Effector CD4-positive, alpha-beta T cell (primary cell): ENCODE results near the gene RAB6A.
A peak's percentile ranks its signal among the peaks of the same experiment; 100 is the strongest.

Experiments used
- DNase-seq: peaks from one replicate; pipeline ENCODE4 v3.0.0-alpha.2; 2020

Gene RAB6A

DNA sequence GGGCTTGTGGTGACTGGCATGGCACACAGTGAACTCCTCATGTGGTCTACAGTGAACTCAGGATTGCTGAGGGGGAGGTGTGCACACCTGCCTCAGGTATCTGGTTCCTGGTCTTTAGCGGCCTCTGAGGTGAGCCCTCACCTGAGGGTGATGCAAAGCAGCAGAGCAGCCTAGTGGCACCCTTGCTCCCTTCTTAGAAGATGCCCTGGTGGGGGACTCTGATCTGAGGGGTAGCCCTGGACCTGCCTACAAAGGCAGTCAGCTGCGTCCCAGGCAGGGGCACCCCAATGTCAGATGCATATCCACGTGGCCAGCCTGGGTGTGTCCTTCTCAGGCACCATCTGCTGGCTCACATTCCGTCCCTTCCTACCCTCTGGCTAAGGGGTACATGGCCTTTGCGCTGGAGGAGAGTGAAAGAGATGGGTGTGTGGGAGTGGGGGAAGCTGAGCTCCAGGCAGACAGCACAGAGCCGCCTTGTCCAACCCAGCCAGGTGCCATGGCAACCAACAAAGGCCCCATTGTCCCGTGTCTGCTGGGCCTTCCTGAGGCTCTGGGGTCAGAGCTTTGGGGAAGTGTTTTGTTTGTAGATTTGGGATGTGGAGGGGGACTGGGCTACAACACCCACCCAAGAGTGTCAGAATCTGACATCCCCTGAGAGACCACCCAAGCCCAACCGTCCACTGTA, 108.7 kb downstream of the RAB6A start:
- DNase-seq, result no peak

DNA sequence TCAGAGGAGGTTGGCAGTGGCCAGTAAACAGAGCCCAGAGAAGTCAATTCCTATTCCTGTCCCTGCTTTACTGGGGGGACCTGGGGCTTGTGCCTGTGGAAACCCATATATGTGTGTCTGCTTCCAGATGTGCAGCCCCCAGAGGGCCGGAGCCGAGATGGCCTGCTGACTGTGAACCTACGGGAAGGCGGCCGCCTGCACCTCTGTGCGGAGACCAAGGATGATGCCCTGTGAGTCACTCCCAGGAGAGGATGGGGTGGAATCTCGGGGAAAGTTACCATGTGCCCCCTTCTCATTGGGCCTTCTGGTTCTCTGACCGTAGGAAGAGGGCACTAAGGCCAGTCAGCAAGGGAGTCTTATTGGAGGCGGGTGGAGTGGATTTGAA, 109.2 kb downstream of the RAB6A start:
- DNase-seq, result no peak

DNA sequence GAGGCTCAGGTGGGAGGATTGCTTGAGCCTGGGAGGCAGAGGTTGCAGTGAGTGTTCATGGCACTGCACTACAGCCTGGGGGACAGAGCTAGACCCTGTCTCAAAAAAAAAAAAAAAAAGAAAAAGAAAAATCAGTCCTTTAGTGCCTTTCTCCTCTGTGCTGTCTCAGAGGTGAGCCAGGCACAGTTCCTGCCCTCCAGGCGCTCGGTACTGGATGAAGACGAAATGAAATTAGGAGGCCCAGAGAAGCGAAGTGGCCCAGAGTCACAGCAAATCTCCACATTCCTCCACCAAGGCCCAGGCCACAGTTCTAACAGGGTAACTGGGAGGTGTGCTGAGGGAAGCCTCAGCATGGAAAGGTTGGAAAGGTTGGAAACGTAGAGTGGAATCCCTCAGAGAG, 109.6 kb downstream of the RAB6A start:
- DNase-seq, result no peak

DNA sequence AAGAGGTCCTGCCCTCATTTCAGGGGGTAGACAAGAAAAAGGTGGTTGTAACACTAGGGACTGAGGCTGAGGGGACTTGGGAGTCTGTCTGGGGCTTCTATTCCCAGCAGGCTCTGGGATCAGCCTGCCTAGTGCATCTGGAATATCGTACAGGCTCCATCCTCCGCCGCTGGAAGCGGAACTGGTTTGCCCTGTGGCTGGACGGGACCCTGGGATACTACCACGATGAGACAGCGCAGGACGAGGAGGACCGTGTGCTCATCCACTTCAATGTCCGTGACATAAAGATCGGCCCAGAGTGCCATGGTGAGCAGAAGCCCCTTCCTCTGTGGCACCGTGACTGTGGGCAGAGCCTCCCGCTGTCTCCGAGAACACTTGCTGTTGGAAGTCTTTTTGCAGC, 110.5 kb downstream of the RAB6A start:
- no peak for DNase-seq

DNA sequence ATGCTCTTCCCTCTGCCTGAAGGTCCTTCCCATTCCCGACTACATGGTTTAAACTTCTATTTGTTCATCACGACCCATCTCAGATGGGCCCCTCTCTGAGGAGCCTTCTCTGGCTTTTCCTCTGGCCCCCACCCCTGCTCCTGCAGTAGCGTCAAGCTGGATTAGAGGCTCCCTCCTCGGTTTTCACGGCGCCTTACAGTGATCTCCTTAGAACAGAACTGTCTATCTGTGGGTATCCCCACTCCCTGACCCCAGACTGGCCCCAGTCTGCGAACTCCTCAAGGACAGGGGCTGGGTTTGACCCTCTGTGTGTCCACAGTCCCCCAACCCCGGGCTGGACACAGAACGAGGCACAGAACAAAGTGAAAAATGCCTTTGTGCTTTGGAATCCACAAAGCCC, 111.7 kb downstream of the RAB6A start:
- DNase-seq, result no peak

DNA sequence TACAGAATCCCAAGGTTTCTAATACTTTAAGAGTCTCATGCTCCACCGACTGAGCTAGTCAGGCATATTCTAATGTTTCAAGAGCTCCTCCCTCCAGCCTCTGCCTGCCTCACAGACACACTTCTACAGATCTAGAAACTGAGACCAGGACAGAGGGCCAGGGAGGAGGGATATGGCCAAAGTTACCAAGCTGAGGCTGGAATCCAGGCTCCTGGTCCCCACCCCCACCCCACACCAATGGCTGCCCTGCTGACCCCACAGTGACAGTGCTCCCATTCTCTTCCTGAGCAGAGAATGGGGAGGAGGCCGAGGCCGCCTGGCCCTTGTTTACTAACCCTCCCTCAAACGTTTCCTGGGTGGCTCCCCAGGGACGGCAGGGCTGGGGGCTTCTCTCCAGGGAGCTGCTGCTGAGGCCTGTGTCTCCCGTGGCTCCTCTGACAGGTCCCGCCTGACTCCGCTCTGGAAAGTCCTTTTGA, 112.3 kb downstream of the RAB6A start:
- DNase-seq, result no peak

DNA sequence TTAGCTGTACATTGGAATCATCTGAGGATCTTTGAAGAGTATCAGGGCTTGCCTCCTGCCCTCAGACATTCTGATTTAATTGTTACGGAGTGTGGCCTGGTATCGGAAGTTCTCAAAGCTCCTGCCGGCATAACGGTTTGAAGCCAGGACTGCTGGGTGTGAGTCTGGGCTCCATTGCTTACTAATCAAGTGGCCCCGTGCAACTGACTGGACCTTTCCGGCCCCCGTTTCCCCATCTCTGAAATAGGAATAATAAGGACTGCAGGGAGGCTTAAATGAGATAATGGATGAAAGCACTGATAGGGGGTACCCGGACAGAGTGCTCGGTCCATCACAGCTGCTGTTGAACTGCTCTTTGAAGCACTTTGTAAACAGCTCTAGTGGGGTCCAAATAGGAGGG, 112.8 kb downstream of the RAB6A start:
- DNase-seq, result no peak

DNA sequence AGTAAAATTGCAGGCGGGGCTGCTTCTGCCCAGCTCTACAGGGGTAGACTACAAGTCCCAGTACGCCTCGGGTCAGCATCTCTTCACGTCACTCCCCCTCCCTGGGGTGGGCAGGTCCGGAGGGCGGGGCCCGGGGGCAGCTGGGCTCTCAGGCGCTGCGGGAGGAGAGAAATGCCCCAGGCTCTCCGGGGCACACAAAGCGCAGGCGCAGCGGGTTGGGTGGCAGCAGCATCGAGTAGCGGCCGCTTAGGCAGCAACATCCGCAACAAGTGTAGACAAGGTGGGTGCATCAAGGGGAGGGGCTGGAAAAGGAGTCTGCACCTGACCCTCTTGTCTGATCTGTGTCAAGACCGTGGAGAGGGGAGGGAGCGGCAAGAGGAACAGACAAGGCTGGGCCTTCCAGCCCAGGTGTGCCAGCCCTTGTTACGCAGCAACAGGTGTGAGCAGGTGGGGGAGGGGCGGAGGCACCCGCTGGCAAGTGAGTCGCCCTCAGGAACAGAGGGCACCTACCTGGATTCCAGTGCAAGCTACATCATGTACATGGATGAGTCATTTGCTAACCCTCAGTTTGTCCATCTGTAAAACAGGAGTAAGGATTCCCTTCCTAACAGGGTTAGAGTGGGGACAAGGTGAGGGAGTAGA, 113.3 kb downstream of the RAB6A start:
- DNase-seq, result peak; percentile 87

DNA sequence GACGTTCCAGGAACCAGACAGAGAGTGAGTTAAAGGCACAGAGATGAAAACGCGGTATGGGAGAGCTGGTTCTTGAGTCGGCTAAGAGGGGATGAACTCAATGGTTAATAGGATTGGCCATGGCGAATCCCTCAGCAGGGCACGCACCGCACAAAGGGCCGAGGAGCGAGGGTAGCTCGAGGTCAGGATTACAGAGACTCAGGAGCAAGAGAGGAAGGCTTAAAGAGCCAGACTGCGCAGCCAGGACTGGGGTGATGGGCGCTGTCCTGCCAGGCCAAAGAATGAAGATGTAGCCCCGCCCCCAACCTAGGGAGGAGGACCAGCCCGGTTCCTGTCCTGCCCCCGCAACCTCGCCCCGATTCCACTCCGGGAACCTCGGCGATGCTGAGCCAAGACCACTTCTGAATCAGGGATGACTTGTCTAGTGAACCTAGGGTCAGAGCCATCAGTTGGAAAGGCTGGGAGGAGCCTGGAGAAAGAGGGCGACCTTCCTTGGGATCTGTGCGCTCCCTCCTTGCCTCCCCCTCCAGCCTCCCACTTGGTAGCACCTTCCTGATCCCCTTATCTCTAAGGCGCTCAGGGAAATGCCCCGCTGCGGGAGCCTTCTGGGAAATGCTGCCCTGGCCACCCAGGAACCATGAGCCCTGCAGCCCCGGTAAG, 114.8 kb downstream of the RAB6A start, which contains the start of gene PLEKHB1:
PLEKHB1 (plus strand) TSS at position 610 of the 660 bp plus-strand sequence; CDS start at position 638, 28 bp downstream.
- DNase-seq, result no peak

DNA sequence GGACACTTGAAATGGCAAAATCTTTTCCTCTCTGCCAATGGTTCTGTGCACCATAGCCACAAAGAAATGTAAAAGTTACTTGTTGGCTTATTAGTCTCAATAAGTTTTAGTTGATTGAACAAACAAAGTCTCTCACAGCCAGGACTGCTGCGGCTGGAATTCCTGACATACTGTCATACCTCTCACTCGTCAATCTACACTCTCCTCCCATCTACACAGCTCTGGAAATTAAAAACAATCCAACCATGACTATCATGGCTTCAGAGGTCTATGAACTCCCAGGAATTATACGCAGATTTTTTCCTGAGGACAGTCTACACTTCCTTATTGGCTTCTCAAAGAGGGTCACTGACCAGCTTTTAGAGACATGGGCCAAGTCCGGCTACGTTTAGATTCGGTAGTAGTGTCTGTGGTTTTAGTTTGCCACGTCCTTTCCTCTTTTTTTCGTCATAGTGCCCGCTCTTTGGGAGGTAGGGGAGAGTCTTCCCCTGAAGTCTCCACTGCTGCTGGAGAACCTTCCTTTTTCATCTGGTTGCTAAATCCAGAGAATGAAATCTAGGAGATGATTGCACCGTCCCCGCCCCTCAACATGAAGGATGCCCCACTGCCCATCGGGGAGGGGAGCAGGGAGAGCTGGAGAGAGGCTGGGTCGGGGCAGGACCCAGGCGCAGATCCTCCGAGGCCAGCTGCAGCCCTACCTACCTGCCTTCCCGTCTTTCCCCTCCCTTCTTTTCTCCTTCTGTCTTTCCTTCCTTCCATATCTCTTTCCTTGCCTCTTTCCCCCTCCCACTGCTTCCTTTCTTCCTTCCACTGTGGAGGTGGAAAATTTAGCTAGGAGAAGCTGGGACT, 115.5 kb downstream of the RAB6A start:
- DNase-seq, result no peak

DNA sequence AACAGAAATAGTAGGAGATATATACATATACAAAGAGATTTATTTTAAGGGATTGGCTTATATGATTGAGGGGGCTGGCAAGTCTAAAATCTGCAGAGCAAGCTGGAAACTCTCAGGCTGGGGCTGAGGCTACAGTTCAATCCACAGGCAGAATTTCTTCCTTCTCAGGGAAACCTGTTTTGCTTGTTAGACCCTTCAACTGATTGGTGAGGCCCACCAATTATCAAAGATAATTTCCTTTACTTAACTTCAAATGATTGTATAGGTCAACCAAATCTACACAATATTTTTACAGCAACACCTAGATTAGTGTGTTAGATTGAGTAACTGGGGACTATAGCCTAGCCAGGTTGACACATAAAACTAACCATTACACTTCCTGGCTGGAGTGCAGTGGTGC, 119.2 kb downstream of the RAB6A start:
- no peak for DNase-seq

DNA sequence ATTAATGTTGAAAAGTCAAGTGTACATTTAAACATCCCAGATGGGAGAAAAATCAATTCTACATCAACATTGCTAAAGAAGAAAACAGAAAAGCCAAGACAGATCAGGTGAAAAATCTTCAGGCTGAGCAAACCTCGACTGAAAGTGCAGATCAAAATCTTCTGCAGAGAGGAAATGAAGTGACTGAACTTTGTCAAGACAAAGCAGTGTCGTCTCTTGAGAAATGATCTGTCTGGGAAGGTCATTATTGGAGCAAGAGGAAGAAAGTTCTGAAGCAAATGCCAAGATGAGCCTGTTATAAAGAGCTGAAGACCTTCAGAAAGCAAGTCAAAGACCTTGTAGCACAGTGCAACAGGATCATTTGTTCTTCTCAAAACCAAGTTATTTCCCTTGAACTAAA, 120.3 kb downstream of the RAB6A start:
- DNase-seq, result no peak

DNA sequence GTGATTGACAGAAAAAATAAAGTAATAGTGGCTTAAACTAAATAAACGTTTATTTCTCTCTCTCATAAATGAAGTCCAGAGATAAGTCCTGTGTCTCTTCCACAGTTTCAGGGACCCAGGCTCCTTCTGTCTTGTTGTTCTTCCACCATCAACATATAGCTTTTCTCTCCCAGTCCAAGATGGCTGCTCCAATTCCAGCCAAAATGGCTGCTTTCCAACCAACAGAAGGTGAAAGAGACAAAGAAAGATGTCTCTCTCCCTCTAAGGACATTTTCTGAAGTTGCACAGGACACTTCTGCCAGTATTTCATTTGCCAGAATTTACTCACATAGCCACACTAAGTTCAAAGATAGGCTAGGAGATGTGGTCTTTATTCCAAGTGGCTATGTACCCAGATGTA, 123.9 kb downstream of the RAB6A start:
- DNase-seq, result no peak

DNA sequence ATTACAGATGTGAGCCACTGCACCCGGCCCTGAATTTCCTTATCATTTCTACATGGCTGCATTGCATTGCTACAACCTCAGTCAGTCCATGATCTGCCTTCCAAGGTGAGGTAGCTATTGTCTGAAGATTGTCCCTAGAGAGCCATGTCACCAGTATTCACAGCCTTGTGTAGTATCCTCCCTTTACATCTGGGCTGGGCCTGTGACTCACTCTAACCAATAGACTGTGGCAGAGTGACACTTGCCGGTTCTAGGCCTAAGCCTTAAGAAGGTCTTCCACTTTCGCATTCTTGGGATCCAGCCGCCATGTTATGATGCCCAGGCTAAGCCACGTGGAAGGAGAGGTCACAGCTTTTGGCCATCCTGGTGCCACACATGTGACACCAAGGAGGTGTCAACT, 124.6 kb downstream of the RAB6A start:
- DNase-seq, result no peak

DNA sequence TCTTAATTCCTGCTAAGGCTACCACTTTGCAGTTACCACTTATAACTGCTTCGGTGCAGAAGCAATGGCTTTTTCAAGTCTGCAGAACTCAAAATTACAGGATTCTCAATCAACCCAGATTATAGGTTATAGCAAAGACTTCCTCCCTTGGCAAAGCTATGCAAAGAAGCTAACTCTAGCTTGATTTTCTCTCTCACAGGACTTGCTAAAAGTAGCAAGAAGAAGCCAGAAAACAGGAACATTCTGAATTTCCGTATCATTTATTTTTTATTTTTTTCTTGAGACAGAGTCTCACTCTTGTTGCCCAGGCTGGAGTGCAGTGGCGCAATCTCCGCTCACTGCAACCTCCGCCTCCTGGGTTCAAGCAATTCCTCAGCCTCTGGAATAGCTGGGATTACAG, 125.2 kb downstream of the RAB6A start:
- DNase-seq, result no peak

DNA sequence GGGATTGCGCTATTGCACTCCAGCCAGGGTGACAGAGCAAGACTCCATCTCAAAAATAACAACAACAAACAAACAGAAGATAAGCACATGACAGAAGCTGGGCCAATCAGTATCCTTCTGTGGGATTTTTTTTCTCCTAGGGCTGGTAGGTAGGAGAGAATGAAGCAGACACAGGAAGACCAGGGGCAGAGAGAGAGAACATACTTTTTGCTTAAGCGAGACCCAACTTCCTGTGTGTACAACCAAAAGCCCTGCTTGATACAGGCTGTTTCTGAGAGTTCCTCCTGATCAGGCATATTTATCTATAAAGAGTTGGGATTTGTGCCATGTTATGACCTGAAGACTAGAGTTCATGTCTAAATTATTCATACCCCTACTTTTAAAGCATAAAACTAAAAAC, 126.9 kb downstream of the RAB6A start:
- no peak for DNase-seq

DNA sequence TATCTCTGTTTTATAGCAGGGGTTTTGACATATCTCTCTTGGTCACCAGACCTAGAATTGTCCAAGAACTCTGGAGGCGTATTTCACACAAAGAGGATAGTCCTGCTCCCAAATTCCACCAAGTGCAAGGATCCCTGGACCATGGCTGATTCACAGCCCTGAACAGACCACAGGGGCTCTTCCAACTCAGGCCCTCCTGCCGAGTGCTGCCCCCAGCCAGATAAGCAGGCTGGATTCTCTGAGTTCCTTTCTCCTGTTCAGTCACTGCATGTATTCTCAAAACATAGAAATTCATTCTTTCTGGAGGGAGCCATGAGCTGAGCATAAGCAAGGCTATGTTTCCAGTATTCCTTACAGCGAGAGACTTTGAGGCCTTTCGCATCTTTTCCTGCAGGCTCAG, 127.9 kb downstream of the RAB6A start:
- no peak for DNase-seq

DNA sequence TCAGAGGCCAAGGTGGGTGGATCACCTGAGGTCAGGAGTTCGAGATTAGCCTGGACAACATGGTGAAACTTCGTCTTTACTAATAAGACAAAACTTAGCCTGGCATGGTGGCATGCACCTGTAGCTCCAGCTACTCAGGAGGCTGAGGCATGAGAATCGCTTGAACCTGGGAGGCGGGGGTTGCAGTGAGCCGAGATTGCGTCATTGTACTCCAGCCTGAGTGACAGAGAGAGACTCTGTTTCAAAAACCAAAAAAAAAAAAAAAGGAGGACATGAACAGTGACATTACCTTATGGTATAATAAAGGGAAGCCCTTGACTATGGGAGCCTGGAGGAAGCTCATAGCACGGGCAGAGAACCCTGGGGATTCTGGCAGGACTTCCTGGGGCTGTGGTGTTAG, 131.0 kb downstream of the RAB6A start:
- no peak for DNase-seq

DNA sequence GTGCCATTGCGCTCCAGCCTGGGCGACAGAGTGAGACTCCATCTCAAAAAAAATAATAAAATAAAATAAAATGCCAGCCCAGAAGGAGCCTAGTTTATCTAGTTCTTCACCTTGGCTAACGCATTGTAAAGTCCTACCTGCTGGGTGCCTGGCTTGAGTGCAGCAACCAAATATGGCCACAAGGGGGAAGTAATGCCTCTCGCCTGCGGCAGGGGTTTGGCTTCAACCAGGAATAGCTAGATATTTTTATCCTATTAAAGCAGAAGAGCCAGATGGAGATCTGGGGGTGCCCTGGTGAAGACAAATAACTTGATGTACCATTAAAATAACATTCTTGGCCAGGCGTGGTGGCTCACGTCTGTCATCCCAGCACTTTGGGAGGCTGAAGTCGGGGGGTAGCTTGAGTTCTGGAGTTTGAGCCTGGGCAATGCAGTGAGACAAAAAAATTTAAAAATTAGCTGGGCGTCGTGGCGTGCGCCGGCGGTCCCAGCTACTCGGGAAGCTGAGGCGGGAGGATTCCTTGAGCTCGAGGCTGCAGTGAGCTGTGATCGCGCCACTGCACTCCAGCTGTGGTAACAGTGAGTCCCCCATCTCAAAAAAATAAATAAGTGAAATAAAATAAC, 135.1 kb downstream of the RAB6A start:
- peak; percentile 59 for DNase-seq
